ENCODE data around the gene DLG5.

The DLG5 gene

DNA sequence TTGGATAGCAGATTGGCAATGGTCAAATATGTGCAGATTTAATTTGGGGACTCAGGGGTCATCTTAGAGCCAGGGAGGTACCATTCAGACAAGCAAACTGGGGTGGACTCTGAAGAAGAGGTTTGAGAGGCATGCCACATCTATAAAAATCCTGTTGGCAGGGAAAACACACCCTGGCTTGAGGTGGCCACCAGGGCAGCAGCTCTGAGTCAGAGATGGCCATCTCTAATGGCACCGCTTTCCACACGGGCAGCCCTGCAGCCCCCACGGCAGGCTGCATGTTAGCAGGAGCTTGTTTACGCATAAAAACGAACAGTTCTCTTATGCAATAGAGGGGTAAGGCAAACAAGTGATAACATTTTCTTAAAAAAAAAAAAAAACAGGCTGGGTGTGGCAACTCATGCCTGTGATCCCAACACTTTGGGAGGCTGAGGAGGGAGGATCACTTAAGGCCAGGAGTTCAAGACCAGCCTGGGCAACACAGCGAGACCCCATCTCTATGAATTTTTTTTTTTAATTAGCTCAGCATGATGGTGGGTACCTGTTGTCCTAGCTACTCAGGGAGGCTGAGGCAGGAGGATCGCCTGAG, 14.9 kb downstream of the DLG5 start:
- no peak for DNase-seq (ENCODE audit: low read depth in 3 of 3, low spot score in 1 of 3)

DNA sequence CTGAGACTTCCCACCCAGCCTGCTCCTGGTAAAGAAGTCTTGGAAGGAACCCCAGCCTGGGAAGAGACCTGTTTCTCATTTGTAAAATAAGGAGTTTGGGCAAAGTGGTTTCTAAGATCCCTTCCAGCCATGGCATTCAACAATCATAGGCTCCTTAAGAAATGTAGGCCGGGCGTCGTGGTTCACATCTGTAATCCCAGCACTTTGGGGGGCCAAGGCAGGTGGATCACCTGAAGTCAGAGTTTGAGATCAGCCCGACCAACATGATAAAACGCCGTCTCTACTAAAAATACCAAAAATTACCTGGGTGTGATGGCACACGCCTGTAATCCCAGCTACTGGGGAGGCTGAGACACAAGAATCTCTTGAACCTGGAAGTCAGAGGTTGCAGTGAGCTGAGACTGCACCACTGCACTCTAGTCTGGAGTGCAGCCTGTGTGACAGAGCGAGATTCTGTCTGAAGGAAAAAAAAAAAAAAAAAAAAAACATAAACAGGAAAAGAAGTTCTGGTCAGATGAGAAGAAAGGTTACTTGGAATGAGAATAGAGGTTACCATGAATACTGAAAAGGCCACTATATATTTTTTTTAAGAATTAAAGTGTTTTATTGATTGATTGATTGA, 15.9 kb downstream of the DLG5 start:
- DNase-seq (ENCODE audit: low read depth in 3 of 3, low spot score in 1 of 3), result no peak

DNA sequence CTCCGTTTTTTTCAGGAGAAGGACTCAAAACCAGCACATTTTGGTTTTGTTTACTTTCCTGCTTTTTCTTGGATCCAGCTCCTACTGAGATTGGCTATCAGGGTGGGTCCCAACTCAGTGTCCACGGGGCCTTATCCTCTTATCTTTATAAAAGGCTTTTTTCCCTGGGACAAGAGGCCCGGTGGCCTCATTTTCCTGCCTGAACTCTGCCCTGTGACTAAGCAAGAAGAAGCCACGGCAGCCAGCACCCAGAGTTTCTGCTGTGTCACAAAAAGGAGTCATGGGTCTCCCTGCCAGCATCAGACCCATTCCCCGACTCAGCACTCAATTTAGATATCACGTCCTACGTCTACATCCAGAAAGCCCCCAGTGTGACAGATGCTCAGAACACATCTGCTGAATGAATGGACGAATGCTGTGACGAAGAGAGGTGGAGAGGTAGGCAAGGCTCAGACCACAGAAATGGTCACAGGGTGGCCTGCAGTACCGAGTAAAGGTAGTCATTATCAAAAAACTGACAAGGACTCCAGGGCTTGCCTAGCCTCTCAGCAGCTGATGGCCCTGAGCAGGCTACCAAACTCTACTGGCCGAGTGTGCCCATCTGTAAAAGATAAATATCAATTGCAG, 16.7 kb downstream of the DLG5 start:
- no peak for DNase-seq (ENCODE audit: low read depth in 3 of 3, low spot score in 1 of 3)

DNA sequence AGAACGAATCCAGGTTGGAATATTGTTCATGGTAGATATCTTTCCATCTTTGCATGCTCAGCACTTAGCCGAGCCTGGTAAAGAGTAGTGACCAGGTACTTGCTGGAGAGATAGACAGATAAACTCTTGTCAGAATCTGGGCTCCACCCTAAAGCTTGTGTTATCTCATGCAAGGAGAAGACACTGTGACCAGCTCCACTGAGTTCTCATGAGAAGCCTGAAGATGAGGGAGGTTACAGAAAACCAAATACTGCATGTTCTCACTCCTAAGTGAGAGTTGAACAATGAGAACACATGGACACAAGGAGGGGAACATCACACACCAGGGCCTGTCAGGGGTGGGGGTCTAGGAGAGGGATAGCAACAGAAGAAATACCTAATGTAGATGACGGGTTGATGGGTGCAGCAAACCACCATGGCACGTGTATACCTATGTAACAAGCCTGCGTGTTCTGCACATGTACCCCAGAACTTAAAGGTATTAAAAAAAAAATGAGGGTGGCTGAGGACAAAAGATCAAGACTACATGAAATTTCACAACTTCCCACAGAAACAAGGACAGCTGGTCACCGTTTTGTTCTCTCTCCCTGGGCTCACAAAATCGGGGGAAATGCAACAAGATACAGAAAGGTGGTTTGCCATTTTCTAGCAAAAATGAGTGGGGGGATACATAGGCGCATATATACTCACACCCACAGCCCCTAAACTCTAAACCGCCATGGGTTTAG, 17.4 kb downstream of the DLG5 start:
- DNase-seq (ENCODE audit: low read depth in 3 of 3, low spot score in 1 of 3), result no peak

DNA sequence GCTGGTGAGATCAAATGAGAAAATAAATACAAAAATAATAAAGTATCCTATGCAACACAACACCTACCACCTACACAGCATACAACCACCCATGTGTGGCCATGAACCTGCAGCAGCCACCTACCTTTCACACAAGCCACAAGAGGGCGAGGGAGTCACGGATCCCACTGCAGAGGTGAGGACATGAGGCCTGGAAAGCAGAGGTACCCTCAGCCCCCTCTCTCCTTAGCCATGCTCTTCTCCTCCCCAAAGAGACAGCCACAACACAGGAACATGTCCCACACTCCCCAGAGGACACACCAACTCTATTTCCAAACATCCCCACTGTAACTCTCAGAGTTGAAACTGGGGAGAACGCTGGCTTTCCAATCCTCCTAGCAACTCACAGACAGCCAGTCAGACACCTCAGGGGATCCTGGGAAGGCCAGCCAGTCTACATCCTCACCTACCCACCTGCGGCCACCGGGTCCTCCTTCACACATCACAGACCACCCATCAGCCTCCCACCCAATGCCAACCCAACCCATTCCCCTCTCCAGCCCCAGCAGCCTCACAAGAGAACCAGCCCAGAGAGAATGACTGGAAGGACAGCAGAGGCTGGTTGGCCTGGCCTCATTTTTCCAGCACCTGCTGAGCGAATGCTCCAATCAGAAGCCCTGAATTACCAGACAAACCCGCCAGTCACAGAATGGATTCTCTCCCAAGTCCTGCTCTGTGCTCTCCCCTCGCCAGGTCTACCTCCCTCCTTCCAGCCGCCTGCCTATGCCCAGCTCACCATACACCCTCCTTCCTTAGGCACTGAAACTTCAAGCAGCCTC, 18.4 kb downstream of the DLG5 start:
- no peak for DNase-seq (ENCODE audit: low read depth in 3 of 3, low spot score in 1 of 3)

DNA sequence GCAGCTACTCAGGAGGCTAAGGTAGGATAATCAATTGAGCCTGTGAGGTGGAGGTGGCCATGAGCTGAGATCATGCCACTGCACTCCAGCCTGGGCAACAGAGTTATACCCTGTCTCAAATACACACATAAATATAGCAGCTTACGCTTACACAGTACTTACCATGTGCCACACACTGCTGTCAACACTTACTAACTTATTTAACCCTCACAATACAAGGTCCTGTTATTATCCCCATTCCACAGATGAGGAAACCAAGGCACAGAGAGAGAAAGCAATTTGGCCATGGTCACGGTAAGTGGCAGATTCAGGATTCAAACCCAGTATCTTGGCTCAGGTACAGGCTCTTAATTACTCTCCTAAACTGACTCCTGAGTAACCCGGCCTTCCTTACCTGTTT, 19.1 kb downstream of the DLG5 start:
- DNase-seq (ENCODE audit: low read depth in 3 of 3, low spot score in 1 of 3), result no peak

DNA sequence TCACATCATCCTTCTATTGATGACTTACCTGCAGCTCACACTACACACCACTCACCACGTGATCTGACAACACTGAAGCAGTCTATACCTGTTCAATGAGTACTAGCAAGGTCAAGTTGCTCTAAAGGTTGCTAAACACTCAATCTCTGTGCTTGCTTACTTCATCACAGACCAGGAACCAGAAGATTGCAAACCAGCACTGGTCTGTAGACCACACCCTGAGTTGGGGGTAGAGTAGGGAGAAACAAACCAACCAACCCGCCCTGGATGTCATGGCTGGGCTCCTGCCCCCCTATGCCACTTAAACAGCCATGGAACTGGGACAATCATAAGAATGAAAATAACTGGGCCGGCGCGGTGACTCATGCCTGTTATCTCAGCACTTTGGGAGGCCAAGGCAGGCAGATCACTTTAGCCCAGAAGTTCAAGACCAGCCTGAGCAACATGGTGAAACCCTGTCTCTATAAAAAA, 19.6 kb downstream of the DLG5 start:
- no peak for DNase-seq (ENCODE audit: low read depth in 3 of 3, low spot score in 1 of 3)

DNA sequence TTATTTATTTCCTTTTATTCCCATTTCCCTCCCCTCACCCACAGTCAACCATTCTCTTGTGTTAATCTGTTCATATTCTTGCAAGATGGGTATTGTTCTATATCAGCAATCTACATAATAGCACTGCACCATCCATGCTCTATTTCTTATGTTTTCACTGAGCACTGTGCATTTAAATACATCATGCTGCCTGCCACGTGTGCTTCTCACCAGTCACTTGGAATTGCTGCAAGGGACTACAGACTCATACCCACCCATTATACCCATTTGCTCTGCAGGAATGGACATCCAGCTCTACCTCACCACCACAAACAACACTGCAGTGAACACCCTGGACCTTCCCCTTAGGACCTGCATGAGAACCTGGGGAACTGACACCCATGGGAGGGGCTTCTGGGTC, 20.8 kb downstream of the DLG5 start:
- no peak for DNase-seq (ENCODE audit: low read depth in 3 of 3, low spot score in 1 of 3)

DNA sequence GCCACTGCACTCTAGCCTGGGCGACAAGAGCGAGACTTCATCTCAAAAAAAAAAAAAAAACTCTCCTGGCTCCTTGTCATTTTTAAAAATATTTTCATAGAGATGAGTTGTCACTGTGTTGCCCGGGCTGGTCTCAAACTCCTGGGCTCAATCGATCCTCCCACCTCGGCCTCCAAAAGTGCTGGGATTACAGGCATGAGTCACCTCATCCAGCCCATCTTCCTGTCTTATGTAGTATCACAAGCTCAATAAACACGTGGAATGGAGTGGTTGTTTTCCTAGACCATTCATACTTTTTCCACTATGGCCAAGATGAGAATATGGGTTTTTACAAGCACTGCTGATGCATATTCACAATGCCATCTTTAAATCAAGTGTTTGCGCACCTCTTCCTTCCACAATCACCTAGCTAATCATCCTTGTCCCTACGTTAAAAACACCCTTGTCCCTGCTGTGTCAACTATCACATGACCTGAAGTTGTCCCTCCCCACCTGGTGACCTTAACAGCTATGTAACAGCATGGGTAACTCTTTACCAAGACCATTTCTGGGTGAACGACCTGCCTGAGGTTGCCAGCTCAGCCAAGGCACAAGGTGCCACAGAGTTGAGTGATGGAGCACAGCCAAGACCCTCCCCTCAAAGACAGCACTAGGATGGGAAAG, 21.3 kb downstream of the DLG5 start:
- DNase-seq (ENCODE audit: low read depth in 3 of 3, low spot score in 1 of 3), result no peak

DNA sequence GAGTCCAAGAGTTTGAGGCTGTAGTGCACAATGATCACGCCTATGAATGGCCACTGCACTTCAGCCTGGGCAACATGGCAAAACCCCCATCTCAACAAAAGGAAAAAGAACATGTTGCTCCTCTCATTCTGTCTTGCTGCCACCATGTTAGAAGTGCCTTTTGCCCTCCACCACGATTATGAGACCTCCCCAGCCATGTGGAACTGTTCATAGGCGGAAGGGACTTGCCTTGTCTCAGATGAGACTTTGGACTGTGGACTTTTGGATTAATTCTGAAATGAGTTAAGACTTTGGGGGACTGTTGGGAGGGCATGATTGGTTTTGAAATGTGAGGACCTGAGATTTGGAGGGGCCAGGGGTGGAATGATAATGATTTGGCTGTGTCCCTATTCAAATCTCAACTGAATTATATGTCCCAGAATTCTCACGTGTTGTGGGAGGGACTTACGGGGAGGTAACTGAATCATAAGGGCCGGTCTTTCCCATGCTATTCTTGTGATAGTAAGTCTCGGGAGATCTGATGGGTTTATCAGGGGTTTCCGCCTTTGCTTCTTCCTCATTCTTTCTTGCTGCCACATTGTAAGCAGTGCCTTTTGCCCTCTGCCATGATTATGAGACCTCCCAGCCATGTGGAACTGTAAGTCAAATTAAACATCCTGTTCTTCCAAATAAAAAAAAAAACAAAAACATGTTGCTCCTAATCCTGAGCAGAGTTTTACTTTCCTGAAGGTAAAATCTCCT, 22.3 kb downstream of the DLG5 start:
- no peak for DNase-seq (ENCODE audit: low read depth in 3 of 3, low spot score in 1 of 3)

DNA sequence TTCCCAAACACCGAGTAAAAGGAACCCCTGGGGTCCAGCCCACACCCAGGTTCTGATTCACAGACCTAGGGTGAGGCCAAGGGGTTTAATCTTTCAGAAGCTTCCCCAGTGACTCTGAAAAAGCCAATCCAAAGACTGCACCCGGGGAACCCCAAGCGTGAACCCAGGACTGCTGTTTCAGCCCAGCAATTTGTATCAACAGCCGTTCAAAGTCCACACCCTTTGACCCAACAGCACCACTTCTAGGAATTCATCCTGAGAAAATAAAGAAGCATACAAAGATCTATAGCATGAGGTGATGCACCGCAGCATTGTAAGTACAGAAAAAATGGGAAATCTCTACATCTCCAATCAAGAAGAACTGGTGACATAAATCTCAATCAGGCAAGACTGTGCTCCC, 24.4 kb downstream of the DLG5 start:
- DNase-seq (ENCODE audit: low read depth in 3 of 3, low spot score in 1 of 3), result no peak

DNA sequence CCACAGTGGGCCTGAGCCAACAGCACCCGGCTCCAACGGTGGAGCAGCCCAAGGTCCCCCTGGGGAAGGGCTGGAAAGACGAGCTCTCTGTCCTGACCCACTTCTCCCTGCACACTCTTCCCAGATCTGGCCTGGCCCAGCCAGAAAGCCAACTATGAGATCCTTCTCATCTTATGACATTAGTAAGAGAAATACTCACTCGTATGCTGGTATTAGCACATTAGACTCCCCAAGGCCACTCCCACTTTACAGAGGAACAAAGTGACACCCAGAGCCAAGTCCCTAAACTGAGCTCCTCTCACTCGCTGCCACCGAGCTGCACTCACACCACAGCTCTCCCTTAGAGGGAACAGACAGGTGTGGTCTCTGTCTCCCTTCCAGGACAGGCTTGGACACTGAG, 24.8 kb downstream of the DLG5 start:
- no peak for DNase-seq (ENCODE audit: low read depth in 3 of 3, low spot score in 1 of 3)

DNA sequence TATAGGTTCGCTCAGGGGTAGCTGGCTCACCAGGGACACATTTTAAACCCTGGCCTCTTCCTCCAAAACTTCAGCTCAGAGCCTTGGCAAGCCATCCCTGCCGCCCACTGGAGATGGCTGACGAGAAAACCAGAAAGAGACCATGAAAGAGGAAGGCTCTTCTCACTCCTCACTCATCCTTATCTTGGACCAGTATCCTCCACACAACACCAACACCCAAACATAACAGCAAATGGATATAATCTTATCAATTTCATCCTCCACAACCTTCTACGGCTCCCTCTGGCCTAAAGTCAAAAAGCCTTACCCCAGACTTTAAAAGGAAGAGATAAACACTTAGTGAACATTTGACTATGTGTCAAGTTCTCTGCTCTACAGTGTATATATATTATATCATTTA, 26.9 kb downstream of the DLG5 start:
- no peak for DNase-seq (ENCODE audit: low read depth in 3 of 3, low spot score in 1 of 3)

DNA sequence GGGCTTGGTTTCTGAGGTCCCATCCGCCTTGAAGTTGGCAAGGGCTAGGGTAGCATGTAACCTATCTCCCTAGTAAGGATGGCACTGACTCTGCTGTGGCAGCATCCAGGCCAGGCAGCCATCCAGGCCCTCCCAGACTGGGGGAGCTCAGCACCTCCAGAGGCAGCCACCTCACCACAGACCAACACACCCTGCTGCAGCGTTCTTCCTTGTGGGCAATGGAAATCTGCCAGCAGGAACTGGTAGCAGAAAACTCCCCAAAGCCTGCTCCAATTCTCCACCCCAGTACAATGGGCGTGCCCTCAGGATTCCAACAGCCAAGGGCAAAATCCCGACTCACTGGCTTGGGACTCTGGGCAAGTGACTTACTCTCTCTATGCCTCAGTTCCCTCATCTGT, 27.5 kb downstream of the DLG5 start:
- DNase-seq (ENCODE audit: low read depth in 3 of 3, low spot score in 1 of 3), result no peak

DNA sequence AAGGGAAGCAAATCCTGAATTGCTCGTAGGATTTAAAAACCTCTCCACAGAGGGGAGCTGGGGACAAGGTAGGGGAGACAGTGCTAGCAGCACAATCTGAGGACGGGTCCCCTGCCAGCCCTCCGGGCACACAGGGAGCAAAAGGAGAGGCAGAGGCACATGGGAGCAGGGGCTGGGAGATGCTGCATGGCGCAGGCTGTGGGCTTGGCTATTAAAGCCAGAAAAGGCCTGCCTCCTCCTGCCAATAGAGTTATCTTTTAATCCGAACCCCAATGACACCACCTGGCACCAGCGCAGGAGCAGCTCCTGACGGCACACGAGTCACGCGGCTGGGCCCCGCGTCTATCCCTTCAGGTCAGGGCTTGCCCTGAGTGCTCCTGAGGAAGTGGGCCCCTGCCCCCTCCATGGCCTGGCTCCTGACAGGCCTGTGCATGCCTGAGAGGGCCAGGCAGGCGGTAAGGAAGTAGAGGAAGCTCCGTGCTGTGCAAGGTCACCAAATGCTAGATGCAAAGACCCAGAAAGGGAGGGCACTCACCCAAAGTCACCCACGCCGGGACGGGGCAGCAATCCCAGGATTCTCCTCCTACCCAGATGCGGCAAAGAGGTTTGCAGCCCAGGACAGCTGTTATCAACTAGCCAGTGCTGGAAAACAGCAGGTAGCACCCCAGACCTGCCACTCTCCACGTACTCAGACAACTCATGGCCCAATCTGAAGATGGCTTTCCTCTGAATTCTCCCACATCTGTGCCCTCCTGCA, 28.1 kb downstream of the DLG5 start:
- DNase-seq (ENCODE audit: low read depth in 3 of 3, low spot score in 1 of 3), result no peak

DNA sequence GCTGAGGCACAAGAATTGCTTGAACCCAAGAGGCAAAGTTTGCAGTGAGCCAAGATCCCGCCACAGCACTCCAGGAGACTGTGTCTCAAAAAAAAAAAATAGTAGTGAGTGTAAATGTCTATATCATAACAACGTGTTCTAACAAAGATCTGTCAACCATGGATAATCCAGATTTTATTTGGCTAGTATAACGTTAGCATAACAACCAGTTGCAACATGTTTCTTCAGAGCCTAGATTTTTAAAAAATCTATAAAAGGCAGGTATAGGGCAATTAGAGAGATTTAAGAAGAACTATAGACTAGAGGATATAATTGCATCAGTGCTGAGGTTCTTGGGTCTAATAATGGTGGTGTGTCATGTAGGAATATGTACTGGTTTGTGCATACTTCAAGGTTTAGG, 30.5 kb downstream of the DLG5 start:
- no peak for DNase-seq (ENCODE audit: low read depth in 3 of 3, low spot score in 1 of 3)

DNA sequence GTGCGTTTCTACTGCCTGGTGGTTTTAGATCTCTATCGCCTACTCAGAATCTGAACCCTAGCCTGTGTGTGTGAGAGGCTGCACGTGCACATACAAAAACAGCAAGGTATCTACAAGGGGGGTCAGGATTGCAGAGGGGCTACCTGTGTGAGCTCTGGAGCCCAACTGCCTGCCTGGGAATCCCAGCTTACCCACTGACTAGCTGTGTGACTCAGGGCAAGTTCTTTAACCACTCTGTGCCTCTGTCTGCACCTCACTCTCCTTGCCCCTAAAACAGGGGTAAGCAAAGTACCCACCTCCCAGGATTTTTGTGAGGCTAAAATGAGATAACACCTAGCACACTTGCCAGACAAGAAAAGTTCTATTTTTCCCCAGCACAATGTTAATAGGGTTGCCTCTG, 32.5 kb downstream of the DLG5 start:
- no peak for DNase-seq (ENCODE audit: low read depth in 3 of 3, low spot score in 1 of 3)

DNA sequence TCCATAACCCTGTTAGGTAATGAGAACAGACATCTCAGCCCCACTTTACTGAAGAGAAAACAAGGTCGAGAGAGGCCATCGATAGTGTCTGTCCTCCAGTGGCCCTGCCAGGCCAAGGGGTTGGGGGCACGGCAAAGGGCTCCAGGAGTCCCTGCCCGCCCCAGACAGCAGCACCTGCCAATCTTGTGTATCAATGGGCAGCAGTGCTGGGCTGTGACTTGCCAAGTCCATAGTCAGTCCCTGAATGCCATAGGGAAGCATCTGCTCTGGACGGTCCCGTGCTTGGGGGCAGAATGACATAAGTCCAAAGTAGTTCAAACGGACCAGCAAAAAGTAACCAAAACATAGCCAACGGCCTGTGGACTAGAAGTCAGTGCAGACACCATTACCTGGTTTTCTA, 33.2 kb downstream of the DLG5 start:
- no peak for DNase-seq (ENCODE audit: low read depth in 3 of 3, low spot score in 1 of 3)

DNA sequence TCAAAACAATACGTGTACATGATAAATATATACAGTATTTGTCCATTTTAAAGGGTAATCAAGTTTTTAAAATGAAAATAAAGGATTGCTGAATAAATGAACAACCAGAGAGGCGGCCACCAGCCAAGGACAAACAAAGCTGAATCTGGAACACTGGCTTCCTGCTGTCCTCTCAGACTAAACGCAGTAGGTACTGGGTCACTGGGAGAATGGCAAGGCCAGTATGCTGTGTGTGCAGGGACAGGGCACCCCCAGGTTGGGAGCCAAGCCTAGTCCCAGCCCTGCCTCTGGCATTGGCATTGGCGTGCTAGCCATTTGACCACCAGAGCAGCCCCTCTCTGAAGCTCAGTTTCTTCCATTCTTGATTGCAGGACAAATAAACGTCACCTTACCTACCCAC, 33.8 kb downstream of the DLG5 start:
- no peak for DNase-seq (ENCODE audit: low read depth in 3 of 3, low spot score in 1 of 3)

Measured in stimulated activated CD4-positive, alpha-beta T cell treated with anti-CD3 and anti-CD28 coated beads, TNF-alpha, amount 100 ng/mL, for 1 hour (primary cell).